Esophagus squamous epithelium (tissue), 5 donors: Measurements from ENCODE around the gene HSPB3. TPM values are rescaled to one million over a fixed set of nuclear protein-coding genes. Genes with fewer than 3 reads are reported as not detected.

Experiments
- DNase-seq: peaks from one replicate; lab custom pipeline; 2025; lab: John Stamatoyannopoulos, UW
- H3K27ac ChIP-seq, 4 donors: fragments of 200-600 bp; sonication (generic); one replicate each; pipeline ENCODE4 v1.5.1; 2016 to 2019; ENCODE audit warnings: mild to moderate bottlenecking in 1 of 4
- H3K27me3 ChIP-seq, 4 donors: fragments of 200-600 bp; sonication (generic); 1 replicate in 3 of 4; 2 replicates in 1 of 4; pipeline versions ENCODE4 v1.5.1 to v1.6.0; 2017 to 2021; ENCODE audit warnings: antibody characterized with exemption in 1 of 4
- H3K36me3 ChIP-seq, 3 donors: fragments of 200-600 bp; sonication (generic); one replicate each; pipeline ENCODE4 v1.5.1; 2016 to 2019
- H3K4me1 ChIP-seq, 3 donors: fragments of 200-600 bp; sonication (generic); one replicate each; pipeline ENCODE4 v1.5.1; 2017 to 2019
- H3K4me3 ChIP-seq, 4 donors: fragments of 200-600 bp; sonication (generic); 1 replicate in 3 of 4; 2 replicates in 1 of 4; pipeline ENCODE4 v1.5.1; 2016 to 2019; ENCODE audit warnings: mild to moderate bottlenecking in 2 of 4, moderate library complexity in 1 of 4
- H3K9me3 ChIP-seq, 3 donors: fragments of 200-600 bp; sonication (generic); one replicate each; pipeline ENCODE4 v1.5.1; 2016 to 2019
- CTCF ChIP-seq, 6 experiments: fragments of 450-650 bp in 4 of 6; fragments of 200-600 bp in 2 of 6; sonication (generic) in 2 of 6; IDR thresholded peaks; one replicate each; pipeline ENCODE4 v1.5.1; 2016 to 2019; ENCODE audit warnings: antibody characterized with exemption in 6 of 6, mild to moderate bottlenecking in 4 of 6, moderate library complexity in 4 of 6
- POLR2A ChIP-seq, 4 donors: fragments of 450-650 bp; IDR thresholded peaks; one replicate each; pipeline ENCODE4 v1.6.1; 2017; ENCODE audit warnings: antibody characterized with exemption in 4 of 4, mild to moderate bottlenecking in 4 of 4, moderate library complexity in 3 of 4
- WGBS, 2 donors: methylation state at CpG; one replicate each; pipeline ENCODE4 v1.1.5; 2018; 5-methylcytosine and 5-hydroxymethylcytosine counted together
- intact Hi-C: fragments of 100-400 bp; cut with DNase I; formaldehyde crosslinking; loops from one replicate; pipeline ENCODE4 v1.15.0; 2022
- total RNA-seq, 4 donors: library from RNA; depleted of rRNA; stranded (reverse); fragments of >200 nt; gene quantifications; one replicate each; pipeline ENCODE4 v1.1.0, GENCODE V29; 2016
- donor health status: DM: yes; HTN: yes; CAD: no.

HSPB3 gene
- total RNA-seq, 4 donors from 2014 or later: 0.40 to 14.1 (median 2.4) TPM; not detected in 1

GRCh38 chr5:54491326-54491725, 35.8 kb downstream of the HSPB3 start:
- Histone ChIP-seq H3K27me3 (no peaks in the 10 kb centered on the region), H3K9me3 (no peaks in the 10 kb centered on the region), H3K36me3 (no peaks in the 10 kb centered on the region), H3K4me1 (peaks cover 0 to 5% (median 0%) of the 10 kb centered on the region in 3 donors), H3K4me3 (no peak overlapping the region), H3K27ac (no peak overlapping the region)
- DNase-seq: no peak
- 86 to 100% methylated on average over 1 of the region's 1 CpG for WGBS, 2 donors
- intact Hi-C loops: no loop called here
- no peak for TF ChIP-seq POLR2A (IDR thresholded peaks at IDR 0.05)

- TF ChIP-seq POLR2A (IDR thresholded peaks at IDR 0.05) (no peak), CTCF (IDR thresholded peaks at IDR 0.05) (no peak)
- intact Hi-C loops: no loop called here
- WGBS, 2 donors: 33 to 47% methylated on average over 2 of the region's 2 CpGs
These were observed 36.7 kb downstream of the HSPB3 start for GRCh38 chr5:54492178-54492577.

GRCh38 chr5:54495027-54495426, 39.5 kb downstream of the HSPB3 start:
- intact Hi-C loops: no loop called here

More at GRCh38 chr5:54492178-54492577, 36.7 kb downstream of the HSPB3 start:
- H3K36me3 ChIP-seq: no peaks in the 10 kb centered on the region
- DNase-seq: no peak
- H3K27me3 ChIP-seq: peaks cover 0 to 5% (median 0%) of the 10 kb centered on the region in 4 donors
- H3K4me1 ChIP-seq: peaks cover 0 to 5% (median 0%) of the 10 kb centered on the region in 3 donors
- no peak overlapping the region for H3K27ac ChIP-seq
- H3K4me3 ChIP-seq: no peak overlapping the region
- peaks cover 0 to under 1% (median 0%) of the 10 kb centered on the region in 3 donors for H3K9me3 ChIP-seq

More at GRCh38 chr5:54495027-54495426, 39.5 kb downstream of the HSPB3 start:
- Histone ChIP-seq H3K27ac (no peak overlapping the region), H3K36me3 (no peaks in the 10 kb centered on the region), H3K4me1 (no peaks in the 10 kb centered on the region), H3K9me3 (peaks cover 0 to 10% (median 6%) of the 10 kb centered on the region in 3 donors), H3K4me3 (no peak overlapping the region), H3K27me3 (peaks cover 0 to 12% (median 0%) of the 10 kb centered on the region in 4 donors)
- DNase-seq: no peak
- TF ChIP-seq POLR2A (IDR thresholded peaks at IDR 0.05): no peak
- no peak for TF ChIP-seq CTCF (IDR thresholded peaks at IDR 0.05)

Other genes starting within 250 kb of the HSPB3 start
- gene ARL15, start 145.1 kb upstream of the HSPB3 start, total RNA-seq: 10 to 100 TPM in 2 of 4 donors, 1 to 10 TPM in 2; 8.5 to 19.1 (median 12.0) TPM
- 10 to 100 TPM; 26.3 to 36.3 (median 30.6) TPM for gene SNX18, start 62.1 kb downstream of the HSPB3 start, total RNA-seq